Bronchial epithelial cell (primary cell): ENCODE measurements around the gene GLI2. TPM values are rescaled to one million over a fixed set of nuclear protein-coding genes. Genes with fewer than 3 reads are reported as not detected.
A peak's percentile ranks its signal among the peaks of the same experiment; 100 is the strongest.

Experiments used
- DNase-seq: peaks from one replicate; pipeline ENCODE4 v3.0.0-alpha.2; 2010; ENCODE audit warnings: low read depth
- FAIRE-seq: peaks from 2 replicates; lab custom pipeline; 2011; peaks lifted over from hg19 to GRCh38; lab: Jason Lieb, UNC
- H3K27me3 ChIP-seq: 2 replicates; pipeline ENCODE4 v1.5.1; 2011; ENCODE audit warnings: low read length; ENCODE audit not compliant: control insufficient read depth, insufficient read depth
- H3K36me3 ChIP-seq: 2 replicates; pipeline ENCODE4 v1.5.1; 2011; ENCODE audit warnings: low read length; ENCODE audit not compliant: control insufficient read depth, insufficient read depth
- H3K4me3 ChIP-seq: 2 replicates; pipeline ENCODE4 v1.5.1; 2011; ENCODE audit warnings: mild to moderate bottlenecking, low read depth, low read length, control low read depth
- total RNA-seq: library from RNA; depleted of rRNA; stranded (reverse); fragments of >200 nt; gene quantifications from 2 replicates; pipeline ENCODE4 v1.2.1, GENCODE V29; 2014
- TF ChIP-seq, protein P1 (sequence below): IDR thresholded peaks from 2 replicates; pipeline ENCODE4 v1.5.1; 2011; ENCODE audit warnings: mild to moderate bottlenecking, moderate library complexity, low read length, control low read depth, inconsistent platforms; ENCODE audit not compliant: insufficient read depth, severe bottlenecking

Gene GLI2
- total RNA-seq, 1 donor from 2014 or later, result under 0.01 TPM

- TF ChIP-seq, protein P1, sequence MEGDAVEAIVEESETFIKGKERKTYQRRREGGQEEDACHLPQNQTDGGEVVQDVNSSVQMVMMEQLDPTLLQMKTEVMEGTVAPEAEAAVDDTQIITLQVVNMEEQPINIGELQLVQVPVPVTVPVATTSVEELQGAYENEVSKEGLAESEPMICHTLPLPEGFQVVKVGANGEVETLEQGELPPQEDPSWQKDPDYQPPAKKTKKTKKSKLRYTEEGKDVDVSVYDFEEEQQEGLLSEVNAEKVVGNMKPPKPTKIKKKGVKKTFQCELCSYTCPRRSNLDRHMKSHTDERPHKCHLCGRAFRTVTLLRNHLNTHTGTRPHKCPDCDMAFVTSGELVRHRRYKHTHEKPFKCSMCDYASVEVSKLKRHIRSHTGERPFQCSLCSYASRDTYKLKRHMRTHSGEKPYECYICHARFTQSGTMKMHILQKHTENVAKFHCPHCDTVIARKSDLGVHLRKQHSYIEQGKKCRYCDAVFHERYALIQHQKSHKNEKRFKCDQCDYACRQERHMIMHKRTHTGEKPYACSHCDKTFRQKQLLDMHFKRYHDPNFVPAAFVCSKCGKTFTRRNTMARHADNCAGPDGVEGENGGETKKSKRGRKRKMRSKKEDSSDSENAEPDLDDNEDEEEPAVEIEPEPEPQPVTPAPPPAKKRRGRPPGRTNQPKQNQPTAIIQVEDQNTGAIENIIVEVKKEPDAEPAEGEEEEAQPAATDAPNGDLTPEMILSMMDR, result no peak
- Histone ChIP-seq H3K4me3 (no peak overlapping the region), H3K36me3 (no peaks in the 10 kb centered on the region), H3K27me3 (no peaks in the 10 kb centered on the region)
- FAIRE-seq (no peak), DNase-seq (no peak)
These were observed 26.8 kb downstream of the GLI2 start for GRCh38 chr2:120762341-120763061.

DNA sequence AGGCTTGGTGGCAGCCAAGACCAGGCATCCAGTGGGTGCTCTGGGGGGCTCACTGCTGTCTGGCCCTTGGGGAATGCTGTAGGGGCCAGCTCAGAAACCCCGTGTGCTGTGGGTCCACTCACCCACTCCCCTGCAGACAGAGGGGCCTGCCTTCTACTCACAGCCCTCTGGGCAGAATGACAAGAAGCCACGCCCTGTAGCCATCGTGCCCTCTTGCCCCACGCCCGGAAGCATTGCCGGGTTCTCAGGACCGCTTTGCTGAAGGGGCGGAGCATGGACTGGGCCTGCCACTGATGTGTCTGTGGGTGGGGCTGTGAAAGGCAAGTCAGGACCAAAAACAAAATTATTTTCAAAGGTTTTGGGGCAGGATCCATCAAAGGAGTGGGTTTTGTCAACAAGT, 27.8 kb downstream of the GLI2 start:
- Histone ChIP-seq H3K36me3 (no peaks in the 10 kb centered on the region), H3K27me3 (no peaks in the 10 kb centered on the region), H3K4me3 (no peak overlapping the region)
- TF ChIP-seq, protein P1, result no peak
- FAIRE-seq (no peak), DNase-seq (no peak)

DNA sequence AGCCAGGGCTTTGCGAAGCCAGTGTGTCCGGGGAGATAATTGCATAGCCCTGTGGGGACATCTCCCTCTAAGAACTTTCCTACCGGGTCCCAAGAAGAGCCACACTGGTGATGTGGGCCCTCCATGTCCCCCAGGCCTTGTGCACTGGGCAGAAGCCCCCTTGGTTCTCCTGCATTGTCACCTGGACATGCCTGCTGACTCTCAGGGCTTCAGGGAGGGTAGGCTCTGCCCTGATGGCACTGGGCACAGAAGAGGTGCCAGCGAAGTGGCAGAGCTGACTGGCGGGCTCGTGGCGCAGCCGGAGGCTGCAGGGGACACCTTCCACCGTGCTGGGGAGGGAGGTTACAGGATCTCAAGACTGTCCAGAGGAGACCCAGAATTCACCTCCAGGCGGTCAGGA, 28.3 kb downstream of the GLI2 start:
- TF ChIP-seq, protein P1, result no peak
- Histone ChIP-seq H3K27me3 (no peaks in the 10 kb centered on the region), H3K36me3 (no peaks in the 10 kb centered on the region), H3K4me3 (no peak overlapping the region)
- no peak for DNase-seq
- peak; percentile 23 for FAIRE-seq

GRCh38 chr2:120764492-120764891, 28.8 kb downstream of the GLI2 start:
- FAIRE-seq (no peak), DNase-seq (no peak)
- Histone ChIP-seq H3K4me3 (no peak overlapping the region), H3K36me3 (no peaks in the 10 kb centered on the region), H3K27me3 (no peaks in the 10 kb centered on the region)
- TF ChIP-seq, protein P1, result no peak

GRCh38 chr2:120764991-120765677, 29.5 kb downstream of the GLI2 start:
- H3K27me3 ChIP-seq, result no peaks in the 10 kb centered on the region
- DNase-seq (no peak), FAIRE-seq (no peak)
- TF ChIP-seq, protein P1, result no peak
- H3K4me3 ChIP-seq, result no peak overlapping the region
- no peaks in the 10 kb centered on the region for H3K36me3 ChIP-seq
